GM12874 (cell line): ENCODE measurements around the gene TMPRSS13.

Experiments
- CTCF ChIP-seq: IDR thresholded peaks from 2 replicates; pipeline ENCODE4 v1.5.1; 2011; ENCODE audit warnings: low read depth, mild to moderate bottlenecking, control low read depth, low read length, moderate library complexity; ENCODE audit not compliant: insufficient read depth

The TMPRSS13 gene

GRCh38 chr11:117906710-117907109 is 22.5 kb downstream of the TMPRSS13 start:
- no peak for TF ChIP-seq CTCF

GRCh38 chr11:117906126-117906525 is 23.1 kb downstream of the TMPRSS13 start:
- TF ChIP-seq CTCF: no peak

- no peak for TF ChIP-seq CTCF
Observed at GRCh38 chr11:117905524-117905923, 23.7 kb downstream of the TMPRSS13 start.

- TF ChIP-seq CTCF: no peak
Observed at GRCh38 chr11:117903505-117904382, 25.5 kb downstream of the TMPRSS13 start.

- TF ChIP-seq CTCF: no peak
Observed at GRCh38 chr11:117902001-117902845, 27.0 kb downstream of the TMPRSS13 start.

GRCh38 chr11:117901601-117902000 is 27.6 kb downstream of the TMPRSS13 start:
- TF ChIP-seq CTCF: no peak

GRCh38 chr11:117900720-117901440 is 28.3 kb downstream of the TMPRSS13 start:
- no peak for TF ChIP-seq CTCF
